KBM-7 (cell line): ENCODE results near the gene VWA8.

Source experiments
- DNase-seq: peaks from one replicate; pipeline ENCODE4 v3.0.0-alpha.2; 2015
- in situ Hi-C: fragments of 300-500 bp; cut with MboI; formaldehyde crosslinking; loops from 2 replicates; pipeline ENCODE4 v1.14.3; 2020; ENCODE audit warnings: low sequenced_read_pairs, low pct_unique_long_range_greater_than_20kb, mixed read lengths

The VWA8 gene

DNA sequence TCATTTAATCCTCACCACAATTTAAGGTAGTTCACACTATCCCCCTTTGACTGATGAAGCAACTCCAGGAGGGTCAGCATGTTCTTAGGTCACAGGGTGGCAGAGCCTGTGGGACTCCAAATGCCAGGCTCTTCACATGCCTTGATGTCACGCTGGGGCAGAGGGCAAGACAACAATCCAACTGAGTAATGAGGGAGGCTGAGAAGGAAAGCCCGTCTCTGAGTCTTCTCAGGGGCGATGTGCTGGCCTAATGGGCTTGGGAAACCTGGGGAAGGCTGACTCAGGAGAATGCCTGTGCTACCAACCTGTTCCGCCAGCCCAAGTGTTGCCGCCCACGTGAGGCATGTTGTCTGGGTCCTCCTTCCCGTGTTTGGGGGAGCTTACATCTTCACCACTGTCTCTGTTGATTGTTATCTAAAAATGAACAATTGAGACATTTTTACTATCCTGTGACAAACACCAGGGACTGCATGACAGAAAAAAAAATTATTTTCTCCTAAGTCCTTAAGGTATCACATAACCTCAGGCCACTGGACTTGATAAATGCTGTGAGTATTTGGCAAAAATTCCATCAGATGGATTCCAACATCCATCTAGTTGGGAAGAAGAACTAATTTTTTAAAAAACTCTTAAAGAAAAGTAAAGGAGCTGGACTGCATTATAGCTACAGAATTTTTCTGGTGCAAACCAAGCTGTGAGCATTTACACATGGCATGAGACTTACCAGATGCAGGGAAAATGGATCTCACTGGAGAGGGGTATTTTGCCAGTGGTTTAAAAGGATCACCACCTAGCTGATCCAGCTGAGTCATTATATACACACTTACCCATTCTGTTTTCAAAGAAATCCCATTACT is 346.0 kb downstream of the VWA8 start:
- in situ Hi-C loops, result no loop called here
- DNase-seq, result no peak

DNA sequence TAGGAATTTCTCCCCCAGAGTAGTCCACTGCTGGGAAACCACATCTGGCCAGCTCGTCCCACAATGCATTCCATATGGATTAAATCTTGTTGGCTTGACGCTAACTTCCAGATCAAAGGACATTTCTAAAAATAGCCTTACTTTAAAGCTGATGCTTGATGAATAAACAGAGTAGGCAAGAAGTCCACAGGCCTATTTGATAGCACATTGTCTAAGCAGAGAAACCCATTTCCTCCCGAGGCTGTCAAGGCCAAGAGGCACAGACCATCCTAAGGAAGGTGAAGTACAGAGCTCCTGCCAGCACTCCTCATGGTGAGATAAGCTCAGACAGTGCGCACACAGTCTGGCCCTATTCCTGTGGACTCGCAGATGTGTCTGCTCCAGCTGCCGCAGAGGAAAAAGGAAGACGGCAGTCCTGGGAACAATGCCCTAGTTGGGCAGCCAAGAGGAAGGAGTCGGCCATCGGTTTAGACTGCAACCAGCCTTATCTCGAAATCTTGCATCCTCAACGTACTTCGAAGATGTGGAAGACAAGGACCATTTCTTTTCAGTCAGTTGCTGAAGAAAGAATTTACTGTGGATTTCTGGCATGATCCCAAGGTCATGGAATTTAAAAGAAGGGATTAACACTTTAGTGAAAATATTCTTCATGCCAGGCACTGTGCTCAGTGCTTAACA is 346.8 kb downstream of the VWA8 start:
- DNase-seq, result no peak
- in situ Hi-C loops, result no loop called here

DNA sequence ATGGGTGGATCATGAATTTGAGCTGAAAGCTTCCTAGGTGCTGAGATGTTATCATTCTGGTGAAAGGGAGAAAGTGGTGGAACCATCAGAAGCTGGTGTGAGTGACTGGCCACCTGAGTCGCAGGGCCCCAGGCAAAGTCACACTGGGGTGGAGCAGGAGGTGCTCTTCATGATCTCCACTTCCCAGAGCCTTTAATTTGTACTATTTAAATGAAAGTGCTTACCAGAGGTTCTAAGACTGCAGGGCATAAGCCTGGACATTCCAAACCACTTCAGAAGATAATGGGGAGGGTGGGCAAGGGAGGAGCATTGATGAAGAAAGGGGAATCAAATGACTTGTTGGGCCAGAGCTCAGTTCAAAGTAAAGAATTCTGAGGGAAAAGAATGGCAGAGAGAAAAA is 347.4 kb downstream of the VWA8 start:
- DNase-seq, result no peak
- in situ Hi-C loops, result no loop called here

DNA sequence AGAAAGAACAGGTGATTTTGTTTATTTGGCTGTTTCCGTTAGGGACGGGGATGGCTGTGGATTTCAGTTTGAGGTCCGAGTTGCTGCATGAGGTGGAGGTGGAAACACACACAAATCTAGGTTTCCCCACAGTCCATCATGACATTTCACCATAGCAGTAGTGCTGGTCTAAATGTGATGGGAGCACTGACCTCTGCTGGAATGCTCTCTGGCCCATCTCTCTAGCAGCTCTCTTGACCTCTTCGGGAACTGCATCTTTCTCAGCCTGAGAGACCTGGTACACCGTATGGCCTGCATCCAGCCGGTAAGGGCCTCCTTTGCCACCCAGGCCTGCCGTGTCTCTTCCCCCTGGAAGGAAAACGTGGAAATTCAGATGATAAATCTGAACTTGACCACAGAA is 349.5 kb downstream of the VWA8 start:
- in situ Hi-C loops, result no loop called here
- DNase-seq, result no peak

DNA sequence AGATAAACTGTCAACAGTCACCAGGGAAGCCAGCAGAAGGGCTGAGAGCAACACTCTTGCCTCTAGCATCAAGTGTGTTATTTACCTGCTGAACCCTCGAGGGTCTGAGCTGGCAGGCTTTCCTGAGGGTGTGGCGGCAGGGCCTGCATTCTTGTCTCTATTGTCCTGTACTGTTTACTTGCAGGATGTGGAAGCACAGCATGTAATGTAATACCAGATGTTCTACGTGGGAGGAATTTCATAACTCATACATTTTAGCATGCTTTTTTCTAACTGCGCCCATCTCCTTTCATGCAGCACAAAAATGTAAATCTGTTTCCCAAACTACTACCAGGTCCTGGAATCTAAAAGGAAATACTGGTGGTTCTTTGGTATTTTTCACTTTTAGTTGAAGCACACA is 350.5 kb downstream of the VWA8 start:
- DNase-seq, result no peak
- in situ Hi-C loops, result no loop called here

DNA sequence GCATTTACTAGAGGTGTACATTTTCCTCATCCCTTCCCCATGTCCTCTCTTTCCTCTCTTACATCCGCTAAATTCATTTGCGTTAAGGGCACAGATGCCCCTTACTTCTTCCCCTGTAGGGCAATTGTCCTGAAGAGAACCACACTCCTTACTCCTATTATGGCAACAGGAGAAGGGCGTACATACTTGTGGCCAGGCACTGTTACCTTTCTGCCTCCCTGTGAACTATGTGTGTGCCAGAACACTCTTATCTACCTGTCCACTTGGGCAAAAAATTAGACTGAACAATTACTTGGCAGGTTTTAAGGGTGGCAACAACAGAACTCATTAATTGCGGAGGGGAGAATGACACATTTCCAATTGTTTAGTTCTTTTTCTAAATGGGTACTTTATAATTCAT is 351.1 kb downstream of the VWA8 start:
- in situ Hi-C loops, result no loop called here
- no peak for DNase-seq

DNA sequence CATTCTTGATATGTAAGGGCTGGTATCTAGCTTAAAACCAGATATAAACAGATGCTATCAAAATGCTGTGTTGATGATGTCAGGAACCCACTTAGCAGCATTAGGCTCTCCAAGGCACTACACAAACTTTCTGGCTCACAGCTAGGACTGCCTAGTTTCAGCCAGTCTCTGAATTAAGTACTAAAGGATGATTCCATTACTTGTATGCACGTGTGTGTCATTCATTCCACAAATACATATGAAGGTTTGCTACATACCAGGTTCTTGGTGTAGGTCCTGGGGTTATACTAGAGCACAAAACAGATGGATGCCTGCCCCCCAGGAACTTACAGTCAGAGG is 352.1 kb downstream of the VWA8 start:
- no peak for DNase-seq
- in situ Hi-C loops, result no loop called here

DNA sequence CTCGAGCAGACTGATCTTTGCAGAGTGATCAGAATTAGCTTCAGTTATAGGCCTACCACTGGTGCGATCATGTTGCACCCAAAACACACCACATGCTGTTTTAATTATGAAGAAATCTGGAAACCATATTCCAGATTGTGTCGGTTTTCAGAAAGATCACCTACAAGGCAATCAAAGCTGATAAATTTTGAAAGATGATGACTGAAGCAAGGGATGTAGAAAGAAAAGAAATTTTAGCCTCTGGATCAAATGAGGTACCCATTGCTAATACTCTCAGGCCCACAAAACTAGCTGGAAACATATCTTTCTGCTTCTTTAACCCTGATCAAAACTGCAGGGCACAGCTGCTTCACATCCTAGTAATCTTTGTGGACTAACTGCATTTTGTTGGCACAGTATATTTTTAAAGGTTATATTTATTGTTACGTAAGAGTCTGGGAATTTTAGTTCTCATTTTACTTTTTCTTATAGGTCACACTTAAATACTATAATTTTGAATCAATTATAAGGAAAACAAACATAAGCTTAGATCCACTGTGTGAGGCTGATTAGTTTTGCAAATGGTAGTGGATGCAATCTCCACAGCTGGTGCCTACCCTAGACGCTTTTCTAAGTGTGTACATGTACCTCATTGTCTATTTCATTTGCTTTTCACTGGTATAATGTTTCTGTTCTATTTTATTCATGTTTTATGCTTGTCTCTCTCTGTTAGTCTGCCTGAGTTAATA is 352.6 kb downstream of the VWA8 start:
- no peak for DNase-seq
- in situ Hi-C loops, result no loop called here

DNA sequence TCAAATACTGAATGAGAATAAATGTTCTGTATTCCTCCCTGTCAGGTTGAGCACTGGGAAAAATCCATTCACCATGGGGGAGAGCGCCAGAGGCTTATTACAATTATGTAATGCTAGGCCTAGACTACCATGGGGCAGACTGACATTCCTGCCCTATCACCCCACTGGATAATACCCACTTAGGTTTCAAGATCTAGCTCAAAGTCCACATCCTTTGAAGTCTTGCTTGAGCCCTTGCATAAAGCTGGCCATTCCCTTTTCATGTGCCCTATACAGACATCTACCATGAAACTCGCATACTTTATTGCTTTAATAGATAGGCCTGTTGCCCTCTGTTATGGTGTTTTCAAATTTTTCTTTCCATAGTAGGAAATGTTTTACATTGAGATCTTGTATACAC is 354.3 kb downstream of the VWA8 start:
- in situ Hi-C loops, result no loop called here
- DNase-seq, result no peak

DNA sequence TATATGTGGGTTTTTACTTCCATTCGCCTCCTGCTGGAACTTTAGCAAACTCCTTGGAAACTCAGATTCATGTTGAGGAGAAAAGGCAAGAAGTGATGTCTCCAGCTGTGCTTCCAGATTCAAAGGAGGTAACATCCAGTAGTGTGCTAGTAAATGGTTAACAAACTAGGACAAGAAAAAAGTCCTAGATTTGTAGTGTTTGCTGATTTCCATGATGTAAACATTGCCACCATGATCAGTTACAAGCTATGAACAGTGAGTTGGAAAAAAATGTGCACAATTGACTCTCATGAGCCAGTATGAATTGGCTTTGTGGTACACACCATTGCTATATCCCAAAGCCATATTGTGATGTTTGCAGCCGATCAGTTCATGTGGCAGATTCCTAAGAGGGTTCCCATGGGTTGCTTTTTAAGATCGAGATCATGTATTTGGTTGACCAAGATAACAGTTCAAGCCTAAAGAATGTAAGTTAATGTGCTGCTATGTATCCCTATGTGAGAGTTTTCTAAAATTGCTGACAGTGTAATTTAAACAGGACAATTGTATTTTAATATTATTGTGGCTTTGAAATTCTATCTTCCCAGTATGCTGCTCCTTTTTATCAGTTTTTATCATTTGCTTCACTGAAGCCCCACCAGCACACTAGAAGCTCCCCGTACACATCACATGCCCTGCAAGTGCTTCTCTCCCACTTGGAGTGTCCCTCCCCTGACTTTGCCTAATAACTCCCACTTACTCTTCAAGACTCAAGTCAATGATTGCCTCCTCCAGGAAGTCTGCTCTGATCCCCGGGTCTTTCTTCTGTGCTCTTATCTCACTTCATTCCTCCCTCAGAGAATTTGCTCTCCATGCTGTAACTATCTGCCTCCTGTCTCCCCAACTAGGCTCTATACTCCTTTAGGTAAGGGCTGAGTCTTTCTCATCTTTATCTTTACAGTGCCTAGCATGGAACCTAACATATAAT is 355.3 kb downstream of the VWA8 start:
- no peak for DNase-seq
- in situ Hi-C loops, result no loop called here

DNA sequence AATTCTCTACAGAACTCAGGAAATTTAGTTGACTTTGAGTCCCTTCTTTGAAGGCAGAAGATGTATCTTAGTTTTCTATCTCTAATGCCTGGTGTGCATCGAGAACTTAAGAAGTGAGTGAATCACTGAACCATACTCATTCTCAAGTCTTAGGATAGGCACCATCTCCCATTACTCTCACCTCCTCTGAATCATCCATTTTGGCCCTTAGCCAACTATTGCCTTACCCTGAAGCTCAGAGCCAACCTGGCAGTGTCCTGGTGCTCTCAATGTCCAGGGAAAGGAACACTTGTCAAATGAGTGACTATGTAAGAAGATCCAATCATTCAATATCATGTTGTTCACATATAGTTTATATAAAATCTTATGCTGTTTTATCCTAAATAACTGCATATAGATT is 357.0 kb downstream of the VWA8 start:
- in situ Hi-C loops, result no loop called here
- no peak for DNase-seq

DNA sequence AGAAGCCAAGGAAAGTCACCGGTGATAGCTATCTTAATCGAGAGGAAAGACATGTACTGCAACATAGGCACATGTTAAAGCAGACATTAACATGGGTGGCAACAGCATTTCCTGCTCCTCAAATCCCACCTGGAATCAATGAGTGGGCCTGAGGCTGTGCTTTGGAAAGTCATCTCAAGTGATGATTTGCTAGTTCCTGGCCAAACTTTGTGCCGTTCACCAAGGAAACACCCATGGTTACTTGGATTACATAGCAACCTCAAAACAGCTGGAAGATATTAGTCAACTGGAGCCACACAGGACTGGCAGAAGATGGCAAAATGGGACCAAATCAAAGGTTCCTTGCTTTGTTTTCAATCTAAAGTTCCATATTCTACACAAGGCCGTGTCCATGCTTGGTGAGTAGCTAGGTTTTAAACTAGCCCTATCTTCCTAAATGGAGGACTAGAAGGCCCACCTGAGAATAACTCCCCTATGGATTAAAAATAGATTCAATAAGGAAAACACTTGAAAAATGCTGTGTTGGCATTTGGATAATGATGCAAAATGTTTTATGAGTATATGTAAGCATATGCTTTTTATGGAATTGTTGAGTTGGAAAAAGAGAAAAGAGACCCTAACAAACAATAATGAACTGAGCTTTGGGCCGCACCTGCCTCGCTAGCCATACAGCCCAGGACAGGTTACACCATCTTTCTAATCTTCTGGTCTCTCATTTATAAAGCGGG is 359.0 kb downstream of the VWA8 start:
- DNase-seq, result no peak
- in situ Hi-C loops, result no loop called here

DNA sequence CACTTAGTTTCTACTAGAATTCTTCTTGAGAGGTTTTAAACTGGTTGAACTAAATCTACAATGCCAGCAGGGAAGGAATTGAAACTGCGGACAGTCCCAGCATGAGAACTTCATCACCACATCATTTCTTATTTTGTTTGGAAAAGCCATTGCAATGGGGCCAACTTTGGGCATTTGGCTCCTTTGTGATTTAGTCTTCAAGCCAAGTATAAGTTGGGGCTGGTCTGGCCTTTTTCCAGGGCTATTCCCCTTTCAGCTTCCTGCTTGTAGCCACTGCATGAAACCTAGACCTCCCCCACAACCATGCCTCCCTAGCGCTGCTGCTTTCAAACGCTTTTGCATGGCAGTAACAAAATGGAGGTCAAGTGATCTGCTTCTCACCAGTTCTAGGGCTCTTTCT is 361.3 kb downstream of the VWA8 start:
- no peak for DNase-seq
- in situ Hi-C loops, result no loop called here

DNA sequence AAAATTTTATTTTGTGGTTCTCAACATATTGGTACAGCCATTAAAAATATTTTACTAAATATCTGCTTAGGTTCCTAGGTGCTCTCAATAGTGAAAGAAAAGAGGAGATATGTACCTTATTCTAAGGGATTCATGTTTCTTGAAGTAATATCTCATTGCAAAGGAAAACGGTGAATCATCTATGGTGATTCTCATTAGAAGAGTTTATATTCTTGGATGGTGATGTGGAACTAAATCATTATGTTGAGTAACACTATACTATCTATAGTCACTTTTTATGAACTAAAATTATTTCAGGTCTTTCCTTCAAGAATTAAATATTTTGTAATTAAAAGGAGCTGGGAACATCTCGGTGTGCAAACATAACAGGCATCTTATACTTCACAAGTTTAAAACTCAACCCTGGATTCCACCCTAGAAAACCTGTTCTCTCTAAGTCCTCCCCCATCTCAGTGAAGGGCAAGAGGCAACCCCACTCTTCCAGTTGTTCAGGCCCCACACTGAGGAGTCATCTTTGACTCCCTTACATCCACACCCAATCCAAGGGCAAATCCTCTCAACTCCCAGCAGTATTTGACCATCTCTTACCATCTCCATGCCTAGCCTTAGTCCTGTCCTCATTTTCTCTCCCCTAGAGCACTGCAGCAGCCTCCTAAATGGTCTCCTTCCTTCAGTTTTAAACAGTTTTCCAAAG is 363.4 kb downstream of the VWA8 start:
- in situ Hi-C loops, result no loop called here
- DNase-seq, result no peak

DNA sequence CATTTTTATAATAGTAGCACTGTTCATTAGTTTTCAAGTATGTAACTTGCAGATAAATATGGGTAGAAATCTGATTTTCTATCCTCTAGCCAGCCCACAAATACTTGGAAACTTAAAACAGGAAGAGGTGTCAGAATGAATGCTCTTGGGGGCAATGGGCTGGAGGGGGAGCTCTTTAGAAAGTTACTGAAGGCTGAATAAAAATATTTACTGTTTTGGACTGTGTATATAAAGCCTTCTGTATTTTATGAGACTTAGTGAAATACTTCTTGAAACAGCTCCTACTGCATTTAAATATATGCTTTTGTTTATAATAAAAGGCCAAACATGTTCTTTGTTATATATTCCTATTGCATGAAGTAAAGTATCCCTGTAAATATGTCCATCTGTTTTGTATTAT is 364.7 kb downstream of the VWA8 start:
- in situ Hi-C loops, result no loop called here
- no peak for DNase-seq

DNA sequence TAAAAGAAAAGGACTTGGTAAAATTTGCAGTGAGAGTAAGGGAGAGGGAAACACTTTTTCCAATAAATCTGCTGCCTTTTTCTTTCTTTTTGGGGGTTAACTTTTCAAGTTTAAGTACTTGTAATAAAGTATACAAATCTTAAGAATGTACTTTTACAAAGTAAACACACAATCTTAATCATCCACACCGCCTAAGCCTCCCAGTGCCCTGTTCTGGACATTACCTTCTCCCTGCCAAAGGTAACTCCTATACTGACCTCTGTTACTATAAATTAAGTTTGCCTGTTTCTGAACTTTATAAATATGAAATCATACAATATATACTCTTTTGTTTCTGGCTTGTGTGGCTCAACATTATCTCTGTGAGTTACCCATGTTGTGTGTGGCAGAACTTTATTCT is 365.6 kb downstream of the VWA8 start:
- no peak for DNase-seq
- in situ Hi-C loops, result no loop called here

DNA sequence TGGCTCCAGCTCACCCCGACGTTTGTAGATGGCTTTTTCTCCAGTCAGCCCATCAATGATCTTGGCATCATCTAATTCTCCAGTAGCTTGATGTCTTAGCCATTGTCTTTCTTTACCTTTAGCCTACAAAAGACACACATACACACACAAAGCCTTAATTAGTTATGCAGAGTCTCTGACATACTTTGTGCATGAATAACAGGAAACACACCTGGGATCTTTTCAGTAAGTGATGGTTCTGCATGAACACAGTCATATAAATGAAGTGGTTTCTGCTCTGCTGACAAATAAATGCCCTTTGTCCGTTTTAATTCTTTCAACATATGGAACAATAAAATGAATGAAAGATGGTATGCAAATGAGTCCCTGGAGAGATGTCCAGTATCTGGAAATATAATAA is 370.3 kb downstream of the VWA8 start:
- in situ Hi-C loops, result no loop called here
- no peak for DNase-seq

DNA sequence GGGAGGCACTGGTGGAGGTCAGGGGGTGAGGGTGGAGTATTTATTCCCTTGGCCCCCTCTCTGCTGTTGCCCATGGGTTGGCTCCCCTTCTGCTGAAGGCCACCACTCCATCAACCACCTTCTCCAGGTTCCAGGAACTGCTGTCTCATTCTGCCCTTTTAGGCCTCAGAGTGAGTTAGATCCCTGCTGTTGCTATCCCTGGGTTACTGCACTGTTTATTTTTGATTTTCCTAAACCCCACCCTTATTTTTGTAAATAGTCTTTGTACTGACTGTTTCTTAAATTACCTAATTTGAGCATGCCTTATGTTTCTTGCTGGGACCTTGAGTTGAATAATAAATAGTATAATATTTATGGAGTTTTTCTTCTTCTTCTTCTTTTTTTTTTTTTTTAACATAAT is 370.8 kb downstream of the VWA8 start:
- DNase-seq, result no peak
- in situ Hi-C loops, result no loop called here
